NCI-H1092 (cell line): Measurements from ENCODE around the gene TP53AIP1.

Source experiments
- DNase-seq: peaks from one replicate; lab custom pipeline; 2025; lab: John Stamatoyannopoulos, UW

Gene TP53AIP1

GRCh38 chr11:128906185-128907050 lies 36.3 kb downstream of the TP53AIP1 start:
- DNase-seq: no peak

DNA sequence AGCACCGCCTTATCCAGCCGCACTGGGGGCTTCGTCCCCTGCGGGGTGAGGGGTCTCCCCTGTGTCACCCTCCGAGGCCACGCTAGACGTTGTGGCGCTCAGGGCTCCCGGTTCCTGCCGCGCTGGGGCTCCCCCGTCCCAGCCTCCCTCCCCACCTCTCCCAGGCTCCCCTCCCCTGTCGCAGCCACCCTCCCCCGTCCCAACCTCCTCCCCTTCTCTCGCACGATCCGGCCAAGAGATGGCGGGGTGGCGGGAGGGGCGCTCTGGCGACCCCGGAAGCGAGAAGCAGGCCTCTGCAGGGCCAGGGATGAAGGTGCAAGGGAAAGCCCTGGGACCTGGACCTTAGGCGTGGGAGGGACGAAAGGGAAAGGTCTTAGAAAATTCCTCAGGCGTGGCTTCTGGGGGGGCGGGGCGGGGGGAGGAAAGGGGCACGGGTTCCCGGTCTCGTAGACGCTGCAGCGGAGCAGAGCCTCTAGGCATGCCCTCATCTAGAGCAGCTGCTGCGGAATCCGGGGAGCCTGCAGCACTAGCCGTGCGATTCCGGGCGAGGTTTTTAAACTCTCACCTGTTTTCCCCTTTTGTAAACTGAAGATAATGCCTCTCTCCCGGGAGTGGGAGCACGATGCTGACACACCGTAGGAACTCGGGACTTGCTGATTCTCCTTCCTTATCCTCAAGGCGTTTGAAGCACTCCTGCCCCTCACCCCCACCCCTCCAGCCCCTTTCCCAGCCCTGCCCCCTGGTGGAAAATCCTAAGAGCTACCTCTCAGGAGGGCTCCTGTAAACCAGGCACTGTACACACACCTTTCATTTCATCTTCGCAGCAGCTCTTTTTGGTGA lies 37.1 kb downstream of the TP53AIP1 start:
- peak; percentile 71 for DNase-seq

DNA sequence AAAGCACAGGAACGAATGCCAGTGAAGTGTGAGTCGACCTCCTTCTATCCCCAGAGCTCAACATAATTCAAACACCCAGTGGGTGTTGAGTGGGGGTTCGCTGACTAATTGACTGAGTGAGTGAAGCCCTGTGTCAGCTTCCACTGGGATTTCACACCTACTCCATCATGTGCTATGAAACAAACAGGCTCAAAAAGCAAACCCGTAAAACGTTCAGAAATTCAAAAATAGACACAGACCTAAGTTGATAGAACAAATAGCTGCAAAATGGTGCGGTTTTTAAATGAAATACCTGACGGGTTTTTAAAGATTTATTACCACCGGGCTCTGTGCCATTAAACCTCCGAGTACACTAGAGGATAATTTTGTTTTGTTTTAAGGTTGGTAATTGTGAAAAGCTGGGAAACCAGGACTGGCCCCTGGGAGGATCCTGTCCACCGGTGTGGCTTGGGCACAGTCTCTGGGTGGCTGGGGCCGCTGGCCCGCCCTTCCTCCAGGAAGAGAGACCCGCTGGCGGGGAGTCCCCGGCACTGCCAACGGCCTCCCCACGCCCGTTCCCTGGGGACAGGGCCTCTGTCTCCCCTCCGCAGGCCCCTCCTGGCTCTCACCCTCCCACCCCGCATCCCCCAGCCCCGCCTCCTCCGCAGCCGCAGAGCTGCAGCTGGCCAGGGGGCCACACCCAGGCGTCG lies 37.9 kb downstream of the TP53AIP1 start:
- DNase-seq: peak; percentile 65

DNA sequence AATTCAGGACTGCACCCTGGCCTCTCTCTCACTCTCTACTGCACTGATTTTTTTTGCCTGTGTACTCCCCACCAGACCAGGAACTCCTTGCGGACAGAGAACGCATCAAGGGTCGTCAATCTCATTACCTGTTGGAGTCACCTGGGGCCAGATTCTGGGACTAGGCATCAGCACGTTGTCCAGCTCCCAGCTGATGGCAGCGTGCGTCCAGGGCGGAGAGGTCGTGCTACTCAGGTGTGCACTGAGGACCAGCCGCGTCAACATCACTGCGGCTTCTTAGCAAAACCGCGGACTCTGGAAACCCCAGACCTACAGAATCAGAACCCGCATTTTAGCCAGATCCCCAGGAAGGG lies 38.4 kb downstream of the TP53AIP1 start:
- no peak for DNase-seq

DNA sequence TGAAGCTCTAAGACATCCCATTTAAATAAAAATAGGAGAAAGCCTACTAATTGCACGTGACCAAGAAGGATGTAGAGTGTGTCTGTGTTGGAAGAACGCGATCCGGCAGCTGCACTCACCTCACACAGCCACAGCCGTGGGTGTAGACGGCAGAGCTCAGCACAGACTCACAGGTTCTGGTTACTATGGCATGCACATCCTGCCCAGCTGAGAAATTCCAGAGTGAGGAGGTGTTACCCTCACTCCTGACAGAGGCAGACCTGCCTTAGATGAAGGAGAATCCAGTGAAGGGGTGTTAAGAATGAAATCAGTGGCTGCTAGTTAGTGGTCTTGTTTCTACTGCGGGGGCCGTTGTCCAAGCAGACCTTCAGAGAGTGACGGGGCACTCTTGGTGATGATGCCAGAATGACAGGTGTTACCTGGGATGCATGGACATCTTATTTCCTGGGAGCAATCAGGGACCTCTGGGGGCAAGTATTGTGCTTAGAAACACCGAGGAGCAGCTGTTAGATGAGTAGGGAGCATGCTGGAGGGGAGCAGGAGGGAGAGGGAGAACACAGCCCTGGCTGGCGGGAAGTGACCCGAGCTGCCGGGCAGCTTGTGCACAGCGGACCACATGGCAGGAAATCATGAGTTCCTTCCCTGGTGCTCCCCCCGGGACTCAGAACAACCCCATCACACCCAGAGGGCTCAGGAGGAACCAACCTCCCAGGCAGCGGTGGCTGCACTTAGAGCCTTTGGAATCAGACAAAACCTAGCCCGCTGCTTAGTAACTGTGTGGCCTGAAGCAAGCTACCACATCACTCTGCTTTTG lies 39.2 kb downstream of the TP53AIP1 start:
- no peak for DNase-seq

DNA sequence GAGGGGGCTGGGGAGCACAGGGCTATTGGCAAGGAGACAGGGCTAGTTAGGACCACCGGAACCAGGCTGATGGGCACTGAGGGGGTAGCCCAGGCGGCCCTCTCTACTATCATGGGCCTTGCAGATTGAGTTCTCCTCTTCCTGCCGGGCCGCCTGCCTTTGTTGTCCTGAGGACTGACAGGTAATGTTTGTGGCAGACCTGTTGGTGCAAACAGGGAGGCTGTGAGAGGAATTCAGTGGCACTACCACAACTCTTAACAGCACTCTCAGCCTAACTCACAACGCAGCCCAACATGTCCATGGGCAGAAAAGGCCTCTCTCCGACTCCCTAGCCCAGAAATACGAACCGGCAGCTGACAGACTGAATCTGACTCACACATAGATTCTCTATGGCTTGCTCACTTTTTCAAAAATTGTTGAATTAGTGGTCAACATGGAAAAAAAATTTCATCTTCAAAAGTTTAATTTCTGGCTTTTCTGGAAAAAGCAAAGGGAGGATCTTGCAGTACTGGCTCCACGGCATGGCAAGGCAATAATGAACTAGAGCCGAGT lies 40.1 kb downstream of the TP53AIP1 start:
- no peak for DNase-seq

- no peak for DNase-seq
Observed at GRCh38 chr11:128901653-128902514, 40.8 kb downstream of the TP53AIP1 start.

- no peak for DNase-seq
Observed at GRCh38 chr11:128900468-128900867, 42.2 kb downstream of the TP53AIP1 start.

DNA sequence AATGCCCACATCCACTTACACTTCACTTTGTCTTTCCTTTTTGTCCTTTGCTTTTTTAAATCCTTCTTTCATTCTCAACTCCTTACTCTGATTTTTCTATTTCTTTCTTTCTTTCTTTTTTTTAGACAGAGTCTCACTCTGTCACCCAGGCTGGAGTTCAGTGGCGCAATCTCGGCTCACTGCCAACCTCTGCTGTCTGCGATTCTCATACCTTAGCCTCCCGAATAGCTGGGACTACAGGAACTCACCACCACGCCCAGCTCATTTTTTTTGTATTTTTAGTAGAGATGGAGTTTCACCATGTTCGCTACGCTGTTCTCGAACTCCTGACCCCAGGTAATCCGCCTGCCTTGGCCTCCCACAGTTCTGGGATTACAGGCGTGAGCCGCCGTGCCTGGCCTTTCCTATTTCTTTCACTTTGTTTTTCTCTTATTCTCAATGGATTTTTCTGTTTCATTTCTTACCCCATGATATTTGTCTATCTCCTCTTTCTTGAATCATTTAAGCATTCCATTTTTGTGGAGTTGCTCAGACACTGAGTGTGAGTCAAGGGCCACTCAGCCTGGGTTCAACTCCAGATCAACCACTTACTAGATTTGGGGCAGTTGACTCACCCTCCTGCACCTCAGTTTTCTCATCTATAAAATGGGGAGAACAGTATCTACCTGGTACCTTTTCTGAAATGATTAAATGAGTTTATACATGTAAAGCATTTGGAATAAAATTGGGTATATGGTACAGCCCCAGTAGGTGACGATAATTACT lies 43.9 kb downstream of the TP53AIP1 start:
- no peak for DNase-seq

GRCh38 chr11:128897826-128898225 lies 44.8 kb downstream of the TP53AIP1 start:
- DNase-seq: no peak

DNA sequence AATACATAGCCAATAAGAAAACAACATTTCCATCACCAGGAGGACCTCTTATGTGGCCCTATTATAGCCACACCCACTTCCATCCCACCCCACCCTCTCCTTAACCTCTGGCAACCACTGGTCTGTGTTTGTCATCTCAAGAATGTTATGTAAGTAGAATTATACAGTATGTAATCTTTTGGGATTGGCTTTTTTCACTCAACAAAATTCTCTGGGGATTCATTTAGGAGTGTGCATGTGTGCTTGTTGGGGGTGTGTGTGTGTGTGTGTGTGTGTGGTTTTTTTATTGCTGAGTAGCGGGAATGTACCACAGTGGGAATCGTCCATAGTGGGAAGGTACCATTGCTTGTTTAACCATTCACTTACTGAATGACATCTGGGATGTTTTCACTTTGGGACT lies 46.3 kb downstream of the TP53AIP1 start:
- DNase-seq: no peak

GRCh38 chr11:128895526-128895925 lies 47.1 kb downstream of the TP53AIP1 start:
- DNase-seq: no peak

- no peak for DNase-seq
Observed at GRCh38 chr11:128894685-128895084, 48.0 kb downstream of the TP53AIP1 start.

- no peak for DNase-seq
Observed at GRCh38 chr11:128894286-128894681, 48.4 kb downstream of the TP53AIP1 start.

DNA sequence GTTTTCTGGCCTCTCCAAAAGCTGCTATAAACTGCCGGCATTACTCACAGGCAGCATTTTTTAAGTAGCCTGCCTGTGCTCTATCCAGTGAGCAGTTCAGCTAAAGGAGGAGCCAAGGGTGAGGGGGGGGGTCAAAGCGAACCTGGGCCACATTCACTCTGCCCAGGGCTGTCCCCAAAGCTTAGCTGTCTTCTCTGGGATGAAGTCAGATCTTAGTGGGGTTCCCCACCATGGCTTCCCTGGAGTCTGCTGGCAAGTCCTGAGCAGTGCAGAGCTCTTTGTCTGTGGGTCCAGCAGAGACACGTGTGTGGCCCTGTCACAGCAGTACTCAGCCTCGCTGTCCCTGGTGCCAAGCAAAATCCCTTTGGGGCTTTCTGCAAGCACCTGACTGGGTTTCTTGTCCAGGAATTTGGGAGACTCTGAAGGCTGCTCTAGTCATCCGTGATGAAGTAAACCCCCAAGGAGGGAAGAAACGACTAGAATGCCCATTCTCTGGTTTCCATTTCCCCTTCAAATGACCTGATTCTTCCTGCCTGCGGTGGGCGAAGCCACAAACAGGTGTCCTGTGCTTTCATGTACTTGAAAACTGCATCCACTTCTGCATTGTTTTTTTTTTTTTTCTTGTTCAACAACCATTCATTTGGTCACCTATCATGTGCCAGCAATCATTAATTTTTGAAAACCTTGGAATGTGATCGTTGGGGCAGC lies 48.9 kb downstream of the TP53AIP1 start:
- no peak for DNase-seq

GRCh38 chr11:128892866-128893565 lies 49.7 kb downstream of the TP53AIP1 start:
- DNase-seq: no peak

- no peak for DNase-seq
Observed at GRCh38 chr11:128891913-128892398, 50.7 kb downstream of the TP53AIP1 start.
